B cell (primary cell): ENCODE data around the gene CENPM.

Experiments used
- CTCF ChIP-seq: fragments of 200-600 bp; IDR thresholded peaks from one replicate; pipeline ENCODE4 v1.8.0; 2022; ENCODE audit warnings: antibody characterized with exemption, mild to moderate bottlenecking
- EZH2 ChIP-seq: IDR thresholded peaks from 2 replicates; pipeline ENCODE4 v1.6.1; 2012; ENCODE audit warnings: borderline replicate concordance, low read depth, mild to moderate bottlenecking, moderate library complexity, low read length; ENCODE audit not compliant: insufficient read depth, poor library complexity, severe bottlenecking

DNA sequence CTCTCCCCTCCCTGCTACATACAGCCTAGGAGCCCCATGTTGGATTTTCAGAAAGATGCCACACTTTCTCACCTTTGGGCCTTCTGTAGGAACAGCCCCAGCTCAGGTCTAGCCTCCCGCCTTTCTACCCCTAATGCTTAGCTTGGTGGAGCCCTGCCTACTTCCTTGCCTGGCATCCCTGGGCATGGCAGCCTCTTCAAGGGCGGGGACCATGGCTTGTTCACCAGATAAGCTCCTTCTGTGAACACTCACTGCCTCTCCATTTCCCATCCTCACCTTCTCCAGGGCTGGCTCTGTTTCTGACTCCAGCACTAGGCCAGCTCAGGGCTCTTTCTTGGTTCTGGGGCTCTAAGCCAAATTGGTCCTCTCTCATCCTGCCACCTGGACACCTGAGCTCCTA lies 23.6 kb upstream of the CENPM start:
- TF ChIP-seq CTCF (no peak), EZH2 (no peak)
